VCaP (cell line): Measurements from ENCODE around the gene LTBP3.
"Not testable (repeated sequence)": the region's sequence is repeated elsewhere in the genome, so short reads cannot be mapped to it uniquely, and the experiment has no call there.

Experiments used
- H3K27ac ChIP-seq: fragments of 450-650 bp; 2 replicates; pipeline ENCODE4 v1.5.1; 2017
- TF ChIP-seq, protein P1 (sequence below): fragments of 450-650 bp; conservative IDR thresholded peaks from 2 replicates; pipeline ENCODE4 v1.5.1; 2017; ENCODE audit warnings: mild to moderate bottlenecking, moderate library complexity

LTBP3 gene

DNA sequence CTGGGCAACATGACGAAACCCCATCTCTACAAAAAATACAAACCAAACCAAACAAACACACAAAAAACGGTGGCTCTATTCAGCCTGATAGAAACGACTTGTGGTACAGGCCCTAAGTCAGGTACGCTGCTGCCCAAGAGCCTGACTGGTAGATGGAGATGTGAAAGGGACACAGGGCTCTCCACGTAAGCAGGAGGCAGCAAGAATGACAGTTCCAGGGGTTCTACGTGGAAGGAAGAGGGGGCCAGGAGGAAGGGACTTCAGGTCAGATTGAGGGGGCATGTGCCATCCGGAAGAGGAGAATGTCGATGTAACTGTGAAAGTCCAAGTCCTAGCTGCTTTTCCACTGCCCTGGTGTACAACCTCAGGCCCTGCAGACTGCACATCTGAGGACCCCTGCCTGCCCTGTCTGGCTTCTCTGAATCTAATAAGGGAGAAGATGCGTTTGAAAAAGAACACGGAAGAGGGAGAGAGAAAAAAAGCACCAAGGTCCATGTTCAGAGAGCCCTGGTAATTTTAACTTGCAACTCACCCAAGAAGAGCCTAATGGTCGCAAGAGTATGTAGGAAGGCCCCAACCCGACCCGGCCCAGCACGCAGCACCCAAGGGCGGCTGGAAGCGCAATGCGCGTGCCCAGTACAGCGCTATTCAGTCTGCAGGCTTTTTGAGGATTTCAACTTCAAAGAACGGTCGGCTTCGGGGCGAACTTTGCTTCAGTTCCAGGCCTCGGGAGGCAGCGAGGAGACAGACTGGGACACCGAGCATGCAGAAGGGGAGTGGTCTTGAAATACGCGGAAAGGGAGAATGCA is 11.2 kb upstream of the LTBP3 start:
- TF ChIP-seq, protein P1, sequence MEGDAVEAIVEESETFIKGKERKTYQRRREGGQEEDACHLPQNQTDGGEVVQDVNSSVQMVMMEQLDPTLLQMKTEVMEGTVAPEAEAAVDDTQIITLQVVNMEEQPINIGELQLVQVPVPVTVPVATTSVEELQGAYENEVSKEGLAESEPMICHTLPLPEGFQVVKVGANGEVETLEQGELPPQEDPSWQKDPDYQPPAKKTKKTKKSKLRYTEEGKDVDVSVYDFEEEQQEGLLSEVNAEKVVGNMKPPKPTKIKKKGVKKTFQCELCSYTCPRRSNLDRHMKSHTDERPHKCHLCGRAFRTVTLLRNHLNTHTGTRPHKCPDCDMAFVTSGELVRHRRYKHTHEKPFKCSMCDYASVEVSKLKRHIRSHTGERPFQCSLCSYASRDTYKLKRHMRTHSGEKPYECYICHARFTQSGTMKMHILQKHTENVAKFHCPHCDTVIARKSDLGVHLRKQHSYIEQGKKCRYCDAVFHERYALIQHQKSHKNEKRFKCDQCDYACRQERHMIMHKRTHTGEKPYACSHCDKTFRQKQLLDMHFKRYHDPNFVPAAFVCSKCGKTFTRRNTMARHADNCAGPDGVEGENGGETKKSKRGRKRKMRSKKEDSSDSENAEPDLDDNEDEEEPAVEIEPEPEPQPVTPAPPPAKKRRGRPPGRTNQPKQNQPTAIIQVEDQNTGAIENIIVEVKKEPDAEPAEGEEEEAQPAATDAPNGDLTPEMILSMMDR: no peak
- H3K27ac ChIP-seq: peak overlapping the region; percentile 98

DNA sequence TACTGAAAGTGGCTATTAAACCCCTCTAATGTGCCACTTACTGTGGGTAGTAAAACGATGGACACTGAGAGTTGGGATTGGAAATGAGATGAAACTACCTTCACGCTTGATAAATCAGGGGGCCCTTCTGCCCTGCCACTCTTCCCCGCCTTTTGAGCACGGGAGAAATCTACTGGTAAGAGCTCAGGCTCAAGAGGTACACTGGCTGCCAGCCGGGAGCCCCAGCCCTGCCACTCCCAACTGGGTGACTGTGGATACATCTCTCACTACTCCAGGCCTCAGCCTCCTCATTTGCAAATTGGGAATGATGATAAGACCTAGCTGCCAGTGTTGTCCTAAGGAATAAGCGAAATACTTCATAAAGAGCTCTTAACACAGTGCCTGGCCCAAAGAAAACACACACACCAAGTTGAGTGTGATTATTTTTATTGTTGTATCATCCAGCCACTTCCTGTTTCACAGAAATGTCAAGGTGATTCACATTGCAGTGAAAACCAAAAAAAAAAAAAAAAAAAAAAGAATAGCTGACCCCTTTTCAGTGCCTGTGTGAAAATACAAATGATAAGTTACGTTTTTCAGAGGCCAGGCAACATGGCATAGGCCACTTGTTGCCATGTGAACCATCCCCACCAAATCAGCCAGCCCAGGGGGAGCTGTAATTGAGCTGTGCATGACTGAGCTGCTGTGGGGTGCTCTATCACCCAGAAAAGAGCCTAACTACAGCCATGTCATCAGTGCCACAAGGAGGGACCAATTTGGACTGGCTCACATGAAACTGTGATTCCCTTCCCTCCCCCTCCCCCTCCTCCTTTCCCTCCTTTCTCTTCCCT is 7.7 kb upstream of the LTBP3 start:
- TF ChIP-seq, protein P1: no peak
- peak overlapping the region; percentile 98; the same call in 1 of the 2 replicates for H3K27ac ChIP-seq

DNA sequence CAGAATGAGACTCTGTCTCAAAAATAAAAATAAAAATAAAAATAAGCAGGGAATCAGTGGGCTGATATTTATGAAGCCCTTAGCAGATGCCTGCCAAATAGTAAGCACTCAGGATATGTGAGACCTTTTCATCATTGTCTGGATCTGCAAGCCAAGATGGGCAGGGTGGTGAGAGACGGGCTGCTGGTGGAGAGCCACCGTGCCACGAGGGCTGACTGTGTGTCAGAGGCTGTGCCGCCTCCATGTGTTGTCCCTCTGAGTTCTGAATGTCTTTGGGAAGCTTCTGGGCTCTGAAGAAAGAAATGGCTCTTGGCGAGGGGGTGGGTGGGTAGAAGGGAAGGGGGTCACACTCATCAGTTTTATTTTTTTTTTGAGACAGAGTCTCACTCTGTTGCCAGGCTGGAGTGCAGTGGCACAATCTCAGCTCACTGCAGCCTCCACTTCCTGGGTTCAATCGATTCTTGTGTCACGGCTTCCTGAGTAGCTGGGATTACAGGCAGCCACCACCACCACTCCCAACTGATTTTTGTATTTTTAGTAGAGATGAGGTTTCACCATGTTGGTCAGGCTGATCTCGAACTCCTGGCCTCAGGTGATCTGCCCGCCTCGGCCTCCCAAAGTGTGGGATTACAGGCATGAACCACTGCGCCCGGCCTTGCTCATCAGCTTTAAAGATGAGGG is 6.9 kb upstream of the LTBP3 start:
- not testable (repeated sequence) for H3K27ac ChIP-seq

DNA sequence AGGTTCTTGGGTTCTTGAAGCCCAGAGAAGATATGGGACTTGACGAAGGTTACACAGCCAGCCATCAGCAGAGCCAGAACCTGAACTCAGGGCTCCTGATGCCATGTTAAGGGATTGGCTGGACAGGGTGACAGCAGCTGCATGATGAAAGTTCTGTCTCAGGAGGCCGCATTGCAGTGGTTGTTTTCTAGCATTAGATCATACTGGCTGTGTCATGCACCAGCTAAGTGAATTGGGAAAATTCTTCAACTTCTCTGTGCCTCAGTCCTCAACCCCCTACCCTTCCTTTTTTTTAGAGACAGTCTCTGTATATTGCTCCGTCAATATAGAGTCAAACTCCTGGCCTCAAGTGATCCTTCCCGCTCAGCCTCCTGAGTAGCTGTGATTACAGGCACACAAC is 5.4 kb upstream of the LTBP3 start:
- TF ChIP-seq, protein P1: no peak
- no peak overlapping the region for H3K27ac ChIP-seq

DNA sequence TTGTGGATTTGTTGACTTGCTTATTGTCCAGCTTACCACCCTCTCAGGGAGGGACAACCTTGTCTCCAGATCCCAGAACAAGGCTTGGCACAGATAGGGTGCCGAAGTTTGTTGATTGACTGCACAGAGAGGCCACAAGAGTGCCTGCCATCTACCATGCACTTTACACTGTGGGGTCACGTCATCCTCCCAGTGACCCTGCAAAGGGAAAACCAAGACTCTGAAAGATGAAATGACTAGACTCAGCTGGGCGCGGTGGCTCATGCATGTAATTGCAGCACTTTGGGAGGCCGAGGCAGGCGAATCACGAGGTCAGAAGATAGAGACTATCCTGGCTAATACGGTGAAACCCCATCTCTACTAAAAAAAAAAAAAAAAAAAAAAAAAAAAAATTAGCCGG is 4.6 kb upstream of the LTBP3 start:
- H3K27ac ChIP-seq: no peak overlapping the region
- TF ChIP-seq, protein P1: no peak; the same call in 1 of the 2 replicates

DNA sequence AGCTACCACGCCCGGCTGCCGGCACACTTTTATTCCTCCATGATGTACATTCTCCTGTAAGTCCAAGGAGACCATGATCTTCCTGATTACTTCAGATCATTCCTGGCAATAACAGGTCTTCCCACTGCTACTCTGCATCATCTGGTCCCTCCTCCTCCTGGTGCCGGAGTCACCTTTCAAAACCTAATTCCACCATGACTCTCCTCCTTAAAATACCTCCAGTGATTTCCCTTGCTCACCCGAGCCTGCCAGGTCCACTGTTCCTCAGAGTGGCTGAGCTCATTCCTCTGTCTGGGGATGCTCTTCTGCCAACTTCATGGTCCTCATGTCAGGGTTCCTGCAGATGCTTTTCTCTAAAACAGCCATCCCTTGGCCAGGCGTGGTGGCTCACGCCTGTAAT is 3.9 kb upstream of the LTBP3 start:
- TF ChIP-seq, protein P1: no peak
- no peak overlapping the region for H3K27ac ChIP-seq

DNA sequence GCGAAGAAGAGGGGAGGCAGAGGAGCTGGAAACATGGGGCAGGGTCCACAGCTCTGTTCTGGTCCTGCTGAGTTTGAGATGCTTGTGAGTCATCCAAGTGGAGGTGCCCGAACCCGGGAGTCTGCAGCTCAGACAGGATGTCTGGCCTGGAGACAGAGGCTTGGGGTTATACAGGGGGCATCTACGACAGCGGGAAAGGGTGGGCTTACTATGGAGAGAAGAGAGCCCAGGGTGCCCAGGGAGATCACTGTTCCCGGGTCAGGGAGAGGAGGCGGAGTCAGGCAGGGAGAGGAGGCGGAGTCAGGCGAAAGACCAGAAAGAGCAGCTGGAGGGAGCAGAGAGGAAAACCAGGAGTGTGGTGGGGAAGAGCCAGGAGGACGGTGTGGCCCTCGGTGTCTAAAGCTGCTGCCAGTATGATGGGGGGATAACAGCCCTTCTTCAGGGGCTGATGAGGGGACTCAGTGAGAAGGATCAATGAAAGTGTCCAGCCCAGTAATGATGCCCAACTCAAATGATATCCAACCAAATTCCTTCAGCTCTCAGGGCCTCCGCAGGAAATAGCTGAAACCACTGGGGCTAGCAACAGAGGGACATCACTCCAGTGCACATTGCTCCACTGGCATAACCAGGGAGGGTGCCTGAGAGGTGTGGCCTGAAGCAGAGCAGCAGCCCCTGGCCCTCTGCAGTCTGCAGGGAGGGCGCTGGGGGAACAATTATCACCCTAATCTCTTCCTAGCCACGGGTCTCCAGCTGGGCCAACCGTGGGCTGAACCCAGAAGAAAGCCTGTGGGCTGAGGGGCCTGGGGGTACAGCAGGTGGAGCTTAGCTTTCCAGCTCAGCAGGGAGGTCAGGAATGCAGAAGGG is 2.6 kb upstream of the LTBP3 start:
- H3K27ac ChIP-seq: peak overlapping the region; percentile 98
- TF ChIP-seq, protein P1: no peak
